Measurements from ENCODE around the gene CHRNA5.
"Not testable (repeated sequence)": the region's sequence is repeated elsewhere in the genome, so short reads cannot be mapped to it uniquely, and the experiment has no call there.

The CHRNA5 gene

DNA sequence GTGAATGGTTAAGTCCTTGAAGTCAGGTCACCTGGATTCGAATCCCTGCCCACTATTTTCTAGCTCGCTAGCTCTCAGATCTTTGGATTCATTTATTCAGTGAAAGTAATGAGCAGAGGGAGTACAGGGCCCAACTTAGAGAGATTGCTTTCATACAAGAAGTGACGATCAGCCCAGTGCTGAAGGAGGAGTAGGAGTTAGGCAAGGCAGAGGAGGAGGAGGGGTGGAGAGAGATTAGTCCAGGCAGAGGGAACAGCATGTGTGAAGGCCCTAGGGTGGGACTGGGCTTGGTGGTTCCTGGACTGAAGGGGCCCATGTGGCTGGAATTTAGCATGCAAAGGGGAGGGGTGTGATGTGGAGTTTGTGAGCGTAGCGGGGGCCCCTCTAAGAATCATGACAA is 3.8 kb upstream of the CHRNA5 start:
- DNase-seq (ENCODE audit: low read depth, low spot score), result no peak
- H3K4me3 ChIP-seq (ENCODE audit: low read length), result no peak overlapping the region

DNA sequence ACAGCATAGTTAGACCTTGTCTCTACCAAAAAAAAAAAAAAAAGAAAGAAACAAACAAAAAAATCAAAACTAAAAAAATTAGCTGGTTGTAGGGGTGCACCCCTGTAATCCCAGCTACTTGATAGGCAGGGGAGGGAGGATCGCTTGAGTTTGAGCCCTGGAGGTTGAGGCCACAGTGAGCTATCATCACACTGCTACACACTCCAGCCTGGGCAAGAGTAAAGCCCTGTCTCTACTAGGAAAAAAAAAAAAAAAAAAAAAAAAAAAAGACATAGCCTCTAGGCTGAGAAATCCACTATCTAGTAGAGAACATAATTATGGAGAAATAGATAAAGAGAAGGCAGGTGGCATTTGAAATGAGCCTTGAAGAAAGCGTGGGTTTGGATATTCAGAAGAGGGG is 2.2 kb upstream of the CHRNA5 start:
- H3K4me3 ChIP-seq (ENCODE audit: low read length), result no peak overlapping the region
- no peak for DNase-seq (ENCODE audit: low read depth, low spot score)

DNA sequence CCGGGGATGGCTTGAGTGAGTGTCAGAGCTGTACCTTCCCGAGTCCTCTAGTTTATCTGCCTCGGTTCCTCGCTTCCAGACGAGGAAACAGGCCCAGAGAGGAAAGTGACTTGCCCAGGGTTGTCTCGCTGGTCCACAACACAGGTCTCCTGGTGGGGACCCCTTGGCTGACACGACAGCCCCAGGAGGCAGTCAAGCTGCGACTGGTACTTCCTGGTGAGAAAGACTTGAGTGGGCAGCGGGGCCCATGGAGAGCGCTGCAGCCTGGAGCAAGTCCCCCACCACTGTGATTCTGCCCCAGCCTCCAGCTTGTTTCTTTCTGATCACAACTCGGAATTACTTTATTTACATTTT is 600 bp upstream of the CHRNA5 start:
- DNase-seq (ENCODE audit: low read depth, low spot score), result no peak
- peak overlapping the region; percentile 59 for H3K4me3 ChIP-seq (ENCODE audit: low read length)

DNA sequence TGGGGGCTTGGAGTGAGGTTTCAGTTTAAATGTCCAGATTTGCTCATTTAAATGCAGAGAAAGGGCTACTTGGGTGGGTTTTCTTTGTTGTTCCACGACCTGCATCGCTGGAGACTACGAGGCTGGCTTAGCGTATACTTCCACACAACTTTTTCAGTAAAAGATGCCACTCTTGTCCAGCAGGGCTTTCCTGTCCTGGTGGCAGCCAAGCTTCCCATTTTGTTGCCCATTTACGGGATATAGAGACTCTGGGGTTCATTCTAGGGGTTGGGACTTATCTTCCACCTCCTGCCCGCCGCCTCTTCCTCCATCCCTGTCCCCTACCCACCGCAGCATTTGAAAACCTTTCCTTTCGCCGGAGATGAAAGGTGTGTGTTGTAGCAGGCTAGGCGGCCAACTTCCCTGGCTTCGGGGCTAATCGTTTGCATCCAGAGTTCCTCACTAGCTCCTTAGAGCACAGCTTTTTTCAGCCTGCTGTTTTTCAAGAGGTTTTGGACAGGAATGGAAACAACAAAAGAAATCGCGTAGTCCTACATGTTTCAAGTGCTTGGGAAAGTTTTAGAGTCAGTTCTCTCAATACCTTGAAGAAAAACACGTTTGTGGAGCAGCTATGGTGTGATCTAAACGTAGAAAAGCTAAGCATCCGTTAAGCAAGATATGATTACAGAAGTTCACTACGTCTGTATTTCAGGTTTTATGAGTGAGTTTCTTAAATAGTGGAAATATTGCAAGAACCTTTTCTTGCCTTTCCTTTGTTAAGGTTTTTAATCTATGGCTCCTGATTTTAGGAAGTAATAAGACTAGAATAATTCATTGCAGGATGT is 843 bp downstream of the CHRNA5 start:
- no peak for DNase-seq (ENCODE audit: low read depth, low spot score)
- H3K4me3 ChIP-seq (ENCODE audit: low read length), result peak overlapping the region; percentile 59

DNA sequence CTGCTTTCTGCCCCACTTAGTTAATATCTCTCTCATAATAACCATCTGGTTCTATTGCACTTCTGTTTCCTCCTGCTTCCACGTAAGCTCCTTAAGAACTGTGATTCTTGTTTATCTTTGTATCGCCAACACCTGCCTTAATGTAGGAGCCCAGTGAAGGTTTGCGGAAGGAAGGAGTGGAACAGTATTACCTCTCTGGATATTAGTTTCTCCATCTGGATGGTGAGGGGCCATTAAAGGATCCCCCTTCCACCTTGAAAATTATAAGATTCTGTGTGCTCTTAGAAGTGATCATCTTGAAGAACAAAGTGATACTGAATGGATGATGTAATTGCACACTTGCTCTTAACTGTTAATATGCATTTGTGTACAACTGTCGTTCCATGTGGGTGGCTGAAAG is 2.2 kb downstream of the CHRNA5 start:
- no peak overlapping the region for H3K4me3 ChIP-seq (ENCODE audit: low read length)

DNA sequence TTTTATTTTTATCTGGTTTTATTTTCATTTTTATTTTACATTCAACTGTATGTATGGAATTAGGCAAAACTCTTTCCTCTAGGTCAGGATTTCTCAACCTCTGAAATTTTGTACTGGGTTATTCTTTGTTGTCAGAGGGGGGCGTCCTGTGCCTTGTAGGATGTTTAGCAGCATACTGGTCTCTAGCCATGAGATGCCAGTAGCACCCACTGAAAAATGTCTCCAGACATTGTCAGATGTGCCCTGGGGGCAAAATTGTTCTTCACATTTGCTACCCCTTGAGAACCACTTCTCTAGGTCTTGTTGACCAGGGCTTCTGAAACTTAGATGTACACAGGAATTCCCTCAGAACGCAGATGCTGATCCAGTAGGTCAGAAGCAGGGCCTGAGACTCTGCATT is 5.4 kb downstream of the CHRNA5 start:
- DNase-seq (ENCODE audit: low read depth, low spot score), result no peak
- no peak overlapping the region for H3K4me3 ChIP-seq (ENCODE audit: low read length)

More for the DNA sequence above, 2.2 kb downstream of the CHRNA5 start:
- no peak for DNase-seq (ENCODE audit: low read depth, low spot score)

DNA sequence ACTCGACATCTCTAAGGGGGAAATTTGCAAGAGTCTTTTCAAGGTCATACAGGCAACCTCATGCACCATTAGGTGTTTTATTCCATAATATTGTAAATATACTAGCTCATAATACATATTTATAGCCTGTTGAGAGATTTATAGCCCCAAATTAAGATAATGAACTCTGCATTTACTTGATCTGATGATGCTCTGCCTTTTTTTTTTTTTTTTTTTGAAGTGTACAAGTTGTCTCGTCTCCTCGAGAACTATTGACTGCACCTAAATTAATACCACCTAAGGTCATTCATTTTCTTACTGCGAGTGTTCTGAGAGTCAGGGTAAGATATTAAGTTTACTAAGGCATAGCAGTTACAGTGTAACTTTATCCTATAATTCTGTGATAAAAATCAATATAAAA is 6.1 kb downstream of the CHRNA5 start:
- no peak for DNase-seq (ENCODE audit: low read depth, low spot score)
- no peak overlapping the region for H3K4me3 ChIP-seq (ENCODE audit: low read length)

DNA sequence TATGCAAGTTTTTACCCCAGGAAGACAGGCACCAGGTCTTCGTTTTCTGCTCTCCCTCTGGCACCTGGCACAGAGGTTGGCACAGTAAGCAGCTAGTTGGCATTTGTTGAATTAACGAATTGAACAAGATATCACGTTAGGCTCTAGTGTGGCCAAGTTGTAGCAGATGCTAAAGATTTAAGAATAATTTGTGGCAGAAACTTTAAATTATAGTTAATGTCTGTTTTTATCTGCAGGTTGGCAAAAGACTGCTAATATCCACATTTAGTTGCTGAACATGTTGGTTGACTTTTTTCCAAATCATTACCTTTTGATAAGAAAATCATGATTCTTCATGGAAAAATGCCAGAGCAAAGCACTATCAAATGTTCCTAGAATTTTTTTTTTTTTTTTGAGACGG is 8.1 kb downstream of the CHRNA5 start:
- DNase-seq (ENCODE audit: low read depth, low spot score), result no peak
- no peak overlapping the region for H3K4me3 ChIP-seq (ENCODE audit: low read length)

DNA sequence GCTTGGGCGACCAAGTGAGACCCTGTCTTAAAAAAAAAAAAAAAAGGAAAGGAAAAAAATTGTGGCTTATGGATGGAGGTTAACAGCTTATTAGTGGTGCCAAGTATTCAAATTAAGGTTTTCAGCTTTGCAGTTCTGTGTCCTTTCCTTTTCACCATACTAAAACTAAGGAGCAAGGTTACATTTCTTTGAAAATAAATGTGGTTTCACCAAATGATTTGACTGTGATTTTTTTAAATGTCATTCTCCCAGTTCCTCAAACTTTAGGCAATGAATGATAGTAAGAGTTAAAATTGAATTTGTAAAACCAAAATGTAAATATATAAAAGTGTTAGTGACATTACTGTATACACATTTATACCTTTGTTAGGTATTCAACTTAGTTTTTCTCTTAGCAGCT is 9.6 kb downstream of the CHRNA5 start:
- H3K4me3 ChIP-seq (ENCODE audit: low read length), result no peak overlapping the region
- DNase-seq (ENCODE audit: low read depth, low spot score), result no peak

DNA sequence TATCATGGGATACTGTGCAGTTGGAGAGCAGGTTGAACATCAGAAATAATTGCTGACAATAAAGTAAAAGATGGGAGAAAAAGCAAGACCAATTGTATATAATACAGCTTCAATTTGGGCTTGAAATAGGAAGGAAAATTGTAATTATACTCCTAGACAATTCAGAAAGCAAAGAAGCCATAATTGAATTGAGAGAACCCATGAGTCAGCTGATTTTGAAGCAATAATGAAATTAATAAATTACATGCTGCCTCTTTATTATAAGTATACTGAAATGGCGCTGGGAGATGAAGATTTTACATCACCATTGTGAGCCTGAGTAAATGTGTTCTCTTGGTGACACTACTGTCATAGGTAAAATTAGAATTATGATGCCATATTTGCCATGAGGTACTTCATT is 32.3 kb downstream of the CHRNA5 start:
- DNase-seq (ENCODE audit: low read depth, low spot score), result no peak
- H3K4me3 ChIP-seq (ENCODE audit: low read length), result no peak overlapping the region

DNA sequence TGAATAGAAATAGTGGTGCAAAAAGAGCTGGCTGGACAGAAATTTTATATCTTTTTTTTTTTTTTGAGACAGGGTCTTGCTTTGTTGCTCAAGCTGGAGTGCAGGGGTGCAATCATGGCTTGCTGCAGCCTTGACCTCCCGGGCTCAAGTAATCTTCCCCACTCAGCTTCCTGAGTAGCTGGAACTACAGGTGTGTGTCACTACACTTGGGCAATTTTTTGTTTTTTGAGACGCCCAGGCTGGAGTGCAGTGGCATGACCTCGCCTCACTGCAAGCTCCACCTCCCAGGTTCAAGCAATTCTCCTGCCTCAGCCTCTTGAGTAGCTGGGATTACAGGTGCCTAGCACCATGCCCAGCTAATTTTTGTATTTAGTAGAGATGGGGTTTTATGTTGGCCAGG is 33.0 kb downstream of the CHRNA5 start:
- no peak for DNase-seq (ENCODE audit: low read depth, low spot score)
- H3K4me3 ChIP-seq (ENCODE audit: low read length), result no peak overlapping the region

DNA sequence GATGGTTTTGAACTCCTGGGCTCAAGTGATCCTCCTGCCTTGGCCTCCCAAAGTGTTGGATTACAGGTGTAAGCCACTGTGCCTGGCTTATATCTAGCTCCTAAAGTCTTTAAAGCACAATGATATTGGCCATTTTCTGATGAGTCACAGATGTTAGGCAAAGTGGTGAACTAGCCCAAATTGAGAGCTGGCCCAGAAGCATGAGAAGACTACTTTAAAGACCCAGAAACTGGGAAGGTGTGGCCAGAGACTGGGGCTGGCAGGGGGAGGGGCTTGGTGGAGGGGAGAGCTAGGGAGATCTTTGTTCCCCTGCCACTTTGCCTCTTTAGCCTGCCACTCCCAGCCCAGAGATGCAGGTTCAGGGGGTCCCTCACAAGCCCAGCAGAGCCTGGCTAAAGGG is 33.9 kb downstream of the CHRNA5 start:
- H3K4me3 ChIP-seq (ENCODE audit: low read length), result no peak overlapping the region
- no peak for DNase-seq (ENCODE audit: low read depth, low spot score)

DNA sequence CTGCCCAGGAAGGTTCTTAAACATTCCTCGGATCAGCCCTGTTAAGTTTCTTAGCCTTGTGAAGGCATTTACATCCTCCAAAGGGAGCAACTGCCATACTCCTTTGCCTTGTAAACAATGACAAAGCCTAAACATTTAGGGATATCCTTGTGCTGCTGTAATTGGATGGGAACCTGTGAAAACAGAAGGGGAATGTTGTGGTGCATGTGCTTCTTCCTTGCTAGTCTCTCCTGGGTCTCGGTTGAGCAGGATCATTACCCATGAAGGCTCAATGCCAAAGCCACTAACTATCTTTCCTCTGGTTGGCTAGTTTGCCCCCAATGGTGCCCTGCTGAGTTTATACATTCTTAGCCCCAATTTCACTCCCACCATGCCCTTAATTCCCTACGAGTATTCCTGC is 38.1 kb downstream of the CHRNA5 start:
- H3K4me3 ChIP-seq (ENCODE audit: low read length), result no peak overlapping the region
- no peak for DNase-seq (ENCODE audit: low read depth, low spot score)

DNA sequence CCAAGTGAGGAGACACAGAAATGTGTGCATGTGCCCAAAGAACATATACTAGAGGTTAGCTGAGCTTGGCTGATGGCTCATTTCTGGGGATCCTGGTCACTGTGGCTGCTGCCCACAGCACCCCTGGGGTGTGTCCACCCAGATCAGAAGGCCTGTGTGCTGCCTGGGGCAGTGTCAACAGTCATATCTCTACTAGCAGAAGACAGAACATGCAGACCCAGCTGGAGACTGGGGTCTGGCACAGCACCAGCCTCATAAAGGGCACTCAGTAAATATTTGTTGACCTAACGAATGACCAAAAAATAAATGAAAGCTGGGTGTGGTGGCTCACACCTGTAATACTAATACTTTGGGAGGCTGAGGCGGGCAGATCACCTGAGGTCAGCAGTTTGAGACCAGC is 39.1 kb downstream of the CHRNA5 start:
- no peak overlapping the region for H3K4me3 ChIP-seq (ENCODE audit: low read length)
- no peak for DNase-seq (ENCODE audit: low read depth, low spot score)

DNA sequence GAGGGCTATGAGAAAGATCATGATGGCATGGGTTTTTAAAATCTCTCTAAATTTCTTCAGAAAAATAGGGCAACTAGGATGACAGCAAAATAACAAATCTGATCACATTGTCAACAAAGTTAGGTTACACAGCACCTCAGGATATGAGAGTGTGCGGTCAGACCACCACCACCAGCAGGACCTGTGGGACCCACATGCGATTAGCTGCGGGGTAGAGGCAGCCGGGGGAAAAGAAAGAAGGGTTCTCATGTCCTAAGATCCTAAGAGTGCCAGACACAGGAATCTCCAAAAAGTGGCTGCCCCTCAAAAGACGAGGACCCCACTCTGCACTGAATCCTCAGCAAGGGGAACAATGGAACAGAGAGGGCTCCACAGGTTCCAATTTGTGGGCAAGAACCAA is 39.9 kb downstream of the CHRNA5 start:
- DNase-seq (ENCODE audit: low read depth, low spot score), result no peak
- H3K4me3 ChIP-seq (ENCODE audit: low read length), result no peak overlapping the region

DNA sequence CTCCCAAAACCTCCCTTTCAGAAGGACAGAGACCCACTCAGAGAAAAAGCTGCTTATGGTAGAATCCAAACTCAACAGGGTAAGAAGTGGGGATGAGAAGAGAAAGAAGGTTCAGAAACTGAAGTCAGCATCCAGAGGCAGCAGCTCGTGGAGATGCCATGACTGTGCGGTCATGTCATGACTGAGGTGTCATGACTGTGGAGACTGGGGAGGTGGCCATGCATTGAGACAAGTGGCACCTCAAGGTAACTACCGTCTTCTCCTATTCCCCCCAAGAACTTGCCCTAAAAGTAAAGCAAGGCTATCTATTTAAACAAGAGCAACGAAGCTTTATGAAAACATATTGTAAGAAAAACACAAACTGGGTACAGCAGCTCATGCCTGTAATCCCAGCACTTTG is 40.4 kb downstream of the CHRNA5 start:
- no peak for DNase-seq (ENCODE audit: low read depth, low spot score)

DNA sequence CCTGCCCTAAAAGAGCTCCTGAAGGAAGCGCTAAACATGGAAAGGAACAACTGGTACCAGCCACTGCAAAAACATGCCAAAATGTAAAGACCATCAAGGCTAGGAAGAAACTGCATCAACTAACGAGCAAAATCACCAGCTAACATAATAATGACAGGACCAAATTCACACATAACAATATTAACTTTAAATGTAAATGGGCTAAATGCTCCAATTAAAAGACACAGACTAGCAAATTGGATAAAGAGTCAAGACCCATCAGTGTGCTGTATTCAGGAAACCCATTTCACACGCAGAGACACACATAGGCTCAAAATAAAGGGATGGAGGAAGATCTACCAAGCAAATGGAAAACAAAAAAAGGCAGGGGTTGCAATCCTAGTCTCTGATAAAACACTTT is 44.2 kb downstream of the CHRNA5 start:
- not testable (repeated sequence) for DNase-seq (ENCODE audit: low read depth, low spot score); H3K4me3 ChIP-seq (ENCODE audit: low read length)

More for the DNA sequence above, 40.4 kb downstream of the CHRNA5 start:
- H3K4me3 ChIP-seq (ENCODE audit: low read length), result no peak overlapping the region

DNA sequence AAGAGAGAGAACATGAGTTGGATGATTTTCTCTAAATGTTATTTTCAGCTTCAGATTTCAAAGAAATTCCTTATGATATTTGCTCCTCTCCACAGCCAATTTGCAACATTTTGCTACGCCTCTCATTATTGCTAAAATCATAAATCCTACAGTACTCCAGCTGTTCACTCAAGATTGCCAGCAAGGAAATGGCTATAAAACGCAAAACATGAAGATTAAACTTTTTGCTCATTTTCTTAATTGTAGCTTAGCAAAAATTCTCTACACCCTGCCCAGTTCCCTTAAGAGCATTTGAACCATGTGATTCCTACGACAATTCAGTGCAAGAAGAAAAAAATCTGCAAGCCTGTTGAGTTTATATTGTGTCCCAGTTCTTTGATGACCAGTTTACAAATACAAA is 48.7 kb downstream of the CHRNA5 start:
- DNase-seq (ENCODE audit: low read depth, low spot score), result no peak
- H3K4me3 ChIP-seq (ENCODE audit: low read length), result no peak overlapping the region

DNA sequence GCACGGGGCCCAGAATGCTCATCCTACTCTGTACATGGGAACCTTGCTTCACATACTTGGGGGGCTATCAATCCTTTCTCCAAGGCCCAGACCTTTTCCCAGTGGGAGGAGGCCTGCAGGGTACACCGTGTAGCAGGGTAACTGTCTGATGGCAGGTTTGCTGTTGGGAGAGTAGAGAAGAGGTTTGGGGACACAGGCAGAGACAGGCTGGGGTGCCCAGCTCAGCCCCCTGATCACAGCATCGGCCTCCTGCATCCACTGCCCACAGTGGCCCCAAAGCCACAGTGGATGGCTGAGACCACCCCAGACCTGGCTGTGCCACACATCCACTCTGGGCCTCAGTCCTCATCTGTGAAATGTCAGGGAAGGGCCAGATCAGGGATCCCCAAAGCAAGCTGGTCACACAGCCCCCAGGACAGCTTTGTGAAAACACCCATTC is 49.9 kb downstream of the CHRNA5 start:
- H3K4me3 ChIP-seq (ENCODE audit: low read length), result no peak overlapping the region
- no peak for DNase-seq (ENCODE audit: low read depth, low spot score)

DNA sequence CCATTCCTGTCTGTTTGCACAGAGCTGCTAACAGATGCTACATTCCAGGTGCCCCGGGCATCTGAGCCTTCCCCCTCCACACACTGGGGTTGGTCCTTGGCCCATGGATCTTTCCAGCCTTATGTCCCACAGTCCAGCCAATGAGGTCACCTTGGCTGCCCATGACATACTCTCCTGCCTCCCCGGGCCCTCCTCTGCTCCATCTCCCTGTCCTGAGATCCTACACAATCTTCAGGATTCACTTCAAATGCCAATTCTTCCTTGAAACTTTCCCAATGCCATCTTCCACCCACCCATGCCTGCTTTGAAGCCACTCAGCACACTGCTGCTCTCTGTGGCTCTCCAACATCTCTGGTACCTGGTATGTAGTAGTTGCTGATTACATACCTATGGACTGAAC is 51.2 kb downstream of the CHRNA5 start:
- no peak overlapping the region for H3K4me3 ChIP-seq (ENCODE audit: low read length)
- DNase-seq (ENCODE audit: low read depth, low spot score), result no peak

DNA sequence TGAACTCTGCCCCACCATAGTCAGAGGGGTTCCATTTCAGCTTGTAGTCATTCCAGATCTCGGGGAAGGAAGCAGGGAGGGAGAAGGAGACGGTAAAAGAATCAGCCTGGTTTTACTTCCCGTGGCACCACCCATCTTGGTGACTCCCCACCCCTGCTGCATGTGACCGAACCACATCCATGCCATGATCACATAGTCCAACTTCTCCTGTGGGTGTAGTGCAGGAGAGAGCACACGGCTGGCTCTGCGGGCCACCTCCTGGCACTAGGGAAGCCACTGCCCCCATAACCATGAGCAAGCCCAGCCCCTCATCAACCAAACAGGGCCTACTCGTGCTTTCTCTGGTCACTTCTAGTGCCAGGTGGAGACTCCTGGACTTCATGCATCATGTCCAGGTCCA is 51.8 kb downstream of the CHRNA5 start:
- DNase-seq (ENCODE audit: low read depth, low spot score), result no peak
- H3K4me3 ChIP-seq (ENCODE audit: low read length), result no peak overlapping the region

All from Jurkat, Clone E6-1 (cell line).